ENCODE data around the gene ARID1B. TPM values are rescaled to one million over a fixed set of nuclear protein-coding genes. Genes with fewer than 3 reads are reported as not detected.
A peak's percentile ranks its signal among the peaks of the same experiment; 100 is the strongest.

ARID1B gene
- total RNA-seq, 1 donor from 2014 or later: 75.4 TPM

GRCh38 chr6:157221049-157221816, 444.1 kb downstream of the ARID1B start:
- peak overlapping the region; percentile 66 for H3K9ac ChIP-seq (ENCODE audit: low read length)
- peak; percentile 39 for FAIRE-seq
- H3K4me3 ChIP-seq (ENCODE audit: insufficient read depth, low read depth, low read length): peak overlapping the region; percentile 51
- H3K27me3 Mint-ChIP-seq (ENCODE audit: low read depth, unreplicated experiment): no peaks in the 10 kb centered on the region
- H3K79me2 ChIP-seq (ENCODE audit: insufficient read depth, low read length): no peaks in the 10 kb centered on the region
- H3K4me3 Mint-ChIP-seq (ENCODE audit: unreplicated experiment): peak overlapping the region; percentile 54
- DNase-seq (ENCODE audit: low read depth): peak; percentile 39
- peak overlapping the region; percentile 85 for H3K27ac Mint-ChIP-seq (ENCODE audit: unreplicated experiment)
- peaks cover 29% of the 10 kb centered on the region for H3K4me1 ChIP-seq (ENCODE audit: insufficient read depth, low read length)
- no peaks in the 10 kb centered on the region for H3K27me3 ChIP-seq (ENCODE audit: insufficient read depth, low read length)
- peak overlapping the region; percentile 83 for H3K27ac ChIP-seq (ENCODE audit: low read depth, low read length)
- H3K9me3 ChIP-seq (ENCODE audit: insufficient read depth, low read depth, low read length): no peaks in the 10 kb centered on the region
- peaks cover 13% of the 10 kb centered on the region for H3K36me3 Mint-ChIP-seq (ENCODE audit: low read depth, unreplicated experiment)
- H3K4me1 Mint-ChIP-seq (ENCODE audit: low read depth, unreplicated experiment): peaks cover 24% of the 10 kb centered on the region
- no peaks in the 10 kb centered on the region for H3K36me3 ChIP-seq (ENCODE audit: insufficient read depth, low read length)
- no peak for TF ChIP-seq CTCF (IDR thresholded peaks at IDR 0.05; ENCODE audit: insufficient read depth, low read depth, low read length)
- TF ChIP-seq EZH2 (IDR thresholded peaks at IDR 0.05; ENCODE audit: insufficient read depth, low read length): no peak
- no peaks in the 10 kb centered on the region for H4K20me1 ChIP-seq (ENCODE audit: insufficient read depth, low read length)
- H3K4me2 ChIP-seq (ENCODE audit: low read length): peak overlapping the region; percentile 81
- peaks cover 4% of the 10 kb centered on the region for H3K9me3 Mint-ChIP-seq (ENCODE audit: unreplicated experiment)
- peak overlapping the region; percentile 47 for H2AFZ ChIP-seq (ENCODE audit: low read depth, low read length)

- H3K4me1 Mint-ChIP-seq (ENCODE audit: low read depth, unreplicated experiment): peaks cover 24% of the 10 kb centered on the region
- DNase-seq (ENCODE audit: low read depth) (no peak), FAIRE-seq (no peak)
- no peak overlapping the region for H3K27ac ChIP-seq (ENCODE audit: low read depth, low read length)
- H3K27ac Mint-ChIP-seq (ENCODE audit: unreplicated experiment): no peak overlapping the region
- peaks cover 11% of the 10 kb centered on the region for H3K36me3 Mint-ChIP-seq (ENCODE audit: low read depth, unreplicated experiment)
- no peak overlapping the region for H3K4me3 ChIP-seq (ENCODE audit: insufficient read depth, low read depth, low read length)
- H3K9me3 Mint-ChIP-seq (ENCODE audit: unreplicated experiment): peaks cover 2% of the 10 kb centered on the region
- no peak overlapping the region for H3K9ac ChIP-seq (ENCODE audit: low read length)
- H3K27me3 ChIP-seq (ENCODE audit: insufficient read depth, low read length): no peaks in the 10 kb centered on the region
- H3K27me3 Mint-ChIP-seq (ENCODE audit: low read depth, unreplicated experiment): no peaks in the 10 kb centered on the region
- H2AFZ ChIP-seq (ENCODE audit: low read depth, low read length): peak overlapping the region; percentile 47
- H3K36me3 ChIP-seq (ENCODE audit: insufficient read depth, low read length): no peaks in the 10 kb centered on the region
- TF ChIP-seq EZH2 (IDR thresholded peaks at IDR 0.05; ENCODE audit: insufficient read depth, low read length) (no peak), CTCF (IDR thresholded peaks at IDR 0.05; ENCODE audit: insufficient read depth, low read depth, low read length) (no peak)
- peak overlapping the region; percentile 81 for H3K4me2 ChIP-seq (ENCODE audit: low read length)
- H3K79me2 ChIP-seq (ENCODE audit: insufficient read depth, low read length): no peaks in the 10 kb centered on the region
- H3K4me1 ChIP-seq (ENCODE audit: insufficient read depth, low read length): peaks cover 29% of the 10 kb centered on the region
- H3K9me3 ChIP-seq (ENCODE audit: insufficient read depth, low read depth, low read length): no peaks in the 10 kb centered on the region
- H3K4me3 Mint-ChIP-seq (ENCODE audit: unreplicated experiment): no peak overlapping the region
- H4K20me1 ChIP-seq (ENCODE audit: insufficient read depth, low read length): no peaks in the 10 kb centered on the region
Observed at GRCh38 chr6:157221817-157222175, 444.6 kb downstream of the ARID1B start.

Measured in astrocyte (in vitro differentiated cells and primary cell).